Activated CD4-positive, alpha-beta T cell treated with anti-CD3 and anti-CD28 coated beads, Interleukin-2, Interleukin-4, amounts not matched to agents 100 ng/mL and 50 ng/mL, durations not matched to agents 16 hours and 8 hours (primary cell): Measurements from ENCODE around the gene IL17RD.

Experiments
- DNase-seq: peaks from one replicate; pipeline ENCODE4 v3.0.0-alpha.2; 2020; ENCODE audit warnings: low spot score

Gene IL17RD

GRCh38 chr3:57130571-57131209, 34.5 kb downstream of the IL17RD start:
- no peak for DNase-seq

- DNase-seq = no peak
Measured at GRCh38 chr3:57128826-57129667, 36.1 kb downstream of the IL17RD start.

- no peak for DNase-seq
Measured at GRCh38 chr3:57127891-57128518, 37.1 kb downstream of the IL17RD start.

- DNase-seq = no peak
Measured at GRCh38 chr3:57126244-57126643, 38.9 kb downstream of the IL17RD start.

GRCh38 chr3:57120451-57121174, 44.5 kb downstream of the IL17RD start:
- DNase-seq = no peak

GRCh38 chr3:57120040-57120439, 45.1 kb downstream of the IL17RD start:
- DNase-seq = no peak

GRCh38 chr3:57118254-57118653, 46.9 kb downstream of the IL17RD start:
- no peak for DNase-seq

- DNase-seq = no peak
Measured at GRCh38 chr3:57116501-57116900, 48.7 kb downstream of the IL17RD start.

- no peak for DNase-seq
Measured at GRCh38 chr3:57112206-57112605, 52.9 kb downstream of the IL17RD start.

GRCh38 chr3:57110798-57111197, 54.4 kb downstream of the IL17RD start:
- DNase-seq = no peak

- DNase-seq = no peak
Measured at GRCh38 chr3:57110214-57110613, 54.9 kb downstream of the IL17RD start.

- DNase-seq = no peak
Measured at GRCh38 chr3:57109437-57110199, 55.5 kb downstream of the IL17RD start.

- DNase-seq = no peak
Measured at GRCh38 chr3:57108684-57109083, 56.5 kb downstream of the IL17RD start.

- no peak for DNase-seq
Measured at GRCh38 chr3:57105585-57105984, 59.6 kb downstream of the IL17RD start.

GRCh38 chr3:57100046-57100695, 65.0 kb downstream of the IL17RD start:
- DNase-seq = peak; percentile 74

- DNase-seq = no peak
Measured at GRCh38 chr3:57098418-57099310, 66.5 kb downstream of the IL17RD start.

- DNase-seq = no peak
Measured at GRCh38 chr3:57097536-57097935, 67.6 kb downstream of the IL17RD start.

GRCh38 chr3:57095363-57095762, 69.8 kb downstream of the IL17RD start:
- DNase-seq = no peak

GRCh38 chr3:57094575-57094974, 70.6 kb downstream of the IL17RD start:
- DNase-seq = no peak

- no peak for DNase-seq
Measured at GRCh38 chr3:57093971-57094535, 71.1 kb downstream of the IL17RD start.
